GM19438 (cell line): ENCODE measurements around the gene PEX1.
"Not testable (repeated sequence)": the region's sequence is repeated elsewhere in the genome, so short reads cannot be mapped to it uniquely, and the experiment has no call there.

Experiments
- ATAC-seq: cut with Tn5 transposase; IDR thresholded peaks from one replicate; pipeline ENCODE4 v1.9.1; 2021; ENCODE audit warnings: low read depth; ENCODE audit not compliant: unreplicated experiment

Gene PEX1

DNA sequence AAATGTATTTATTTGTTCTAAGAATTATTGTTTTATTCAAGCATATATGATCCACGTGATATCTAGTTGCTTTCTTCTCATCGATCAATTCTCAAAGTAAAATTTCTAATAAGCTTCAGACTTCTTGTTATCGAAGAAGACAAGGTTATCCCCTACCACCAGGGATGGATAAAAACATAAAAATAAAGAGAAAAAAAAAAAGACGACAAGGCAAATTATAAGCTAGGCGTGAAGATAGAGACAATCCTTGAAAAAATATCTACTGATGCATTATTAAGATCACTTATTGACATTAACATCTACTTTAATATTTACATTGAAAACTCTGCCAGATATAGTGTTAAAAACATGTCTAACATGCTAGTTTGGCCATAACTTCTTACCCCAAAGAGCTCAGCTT is 19.4 kb downstream of the PEX1 start:
- no peak for ATAC-seq

DNA sequence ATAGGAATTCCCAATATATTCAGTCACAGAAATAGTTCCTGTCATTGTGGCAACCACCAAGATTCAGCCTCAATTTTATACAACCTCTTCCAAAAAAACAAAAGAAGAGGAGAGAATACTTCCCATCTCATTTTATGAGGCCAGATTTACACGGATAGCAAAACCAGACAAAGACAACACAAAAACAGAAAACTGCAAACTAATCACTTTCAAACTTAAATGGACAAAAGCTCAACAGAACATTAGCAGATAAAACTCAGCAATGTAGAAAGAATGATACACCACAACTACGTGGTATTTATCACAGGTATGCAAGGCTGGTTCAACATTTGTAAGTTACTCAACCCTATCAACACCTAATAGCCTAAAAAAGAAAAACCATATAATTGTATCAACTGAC is 22.0 kb downstream of the PEX1 start:
- no peak for ATAC-seq

DNA sequence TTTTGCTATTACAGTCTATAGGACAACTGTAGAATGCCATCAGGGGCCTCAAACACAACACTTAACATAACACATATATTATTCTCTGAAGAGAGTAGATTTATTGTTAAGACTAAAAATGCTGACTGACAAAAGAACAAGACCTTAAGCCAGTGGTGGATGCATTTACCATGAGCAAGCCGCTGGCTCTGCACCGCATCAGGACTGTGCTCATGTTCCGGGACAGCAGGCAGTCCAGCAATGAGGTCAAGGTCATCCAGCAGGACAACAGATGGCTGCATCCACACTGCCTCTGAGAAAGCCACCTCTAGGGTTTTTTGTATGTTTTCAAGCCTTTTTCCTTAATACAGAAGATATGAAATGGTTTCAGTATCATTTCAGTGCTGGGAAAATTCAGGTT is 23.8 kb downstream of the PEX1 start:
- ATAC-seq = no peak

DNA sequence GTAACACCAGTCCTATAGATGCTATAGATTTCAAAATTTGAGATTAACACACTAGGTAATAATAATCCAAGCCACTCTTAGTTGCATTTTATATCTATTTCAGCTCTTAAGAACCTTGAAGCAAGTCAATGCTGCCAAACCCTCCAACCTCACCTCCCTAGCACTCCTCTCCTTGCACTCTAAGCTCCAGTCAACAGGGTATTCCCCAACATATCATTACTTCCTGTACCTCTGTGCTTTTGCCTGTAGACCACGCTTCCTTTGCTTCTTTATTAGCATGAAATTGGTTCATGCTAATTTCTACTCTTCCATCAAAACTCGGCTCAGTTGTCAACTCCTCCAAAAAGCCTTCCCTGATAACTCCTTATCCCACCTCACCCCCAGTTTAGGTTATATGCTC is 24.6 kb downstream of the PEX1 start:
- no peak for ATAC-seq

- ATAC-seq = no peak
These were observed 29.8 kb downstream of the PEX1 start for GRCh38 chr7:92498557-92498956.

- ATAC-seq = no peak
These were observed 31.4 kb downstream of the PEX1 start for GRCh38 chr7:92496876-92497275.

GRCh38 chr7:92489634-92490033 is 38.7 kb downstream of the PEX1 start:
- ATAC-seq = no peak

DNA sequence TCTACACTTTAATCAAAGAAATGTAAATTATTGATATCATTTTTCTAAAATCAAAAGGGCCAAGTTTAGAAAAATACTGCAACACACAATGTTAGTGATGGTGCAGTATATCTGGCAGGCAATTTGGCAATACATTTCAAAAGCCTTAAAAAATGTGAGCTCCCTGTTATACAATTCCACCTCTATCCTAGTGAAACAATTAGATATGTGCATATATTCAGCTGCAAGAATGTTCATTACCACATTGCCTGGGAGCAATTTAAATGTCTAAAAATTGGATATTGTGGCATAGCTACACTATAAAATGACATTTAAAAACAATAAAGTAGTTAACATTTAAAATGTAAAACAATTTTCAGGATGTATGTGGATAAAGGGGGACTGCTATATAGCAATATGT is 40.5 kb downstream of the PEX1 start:
- ATAC-seq = no peak

DNA sequence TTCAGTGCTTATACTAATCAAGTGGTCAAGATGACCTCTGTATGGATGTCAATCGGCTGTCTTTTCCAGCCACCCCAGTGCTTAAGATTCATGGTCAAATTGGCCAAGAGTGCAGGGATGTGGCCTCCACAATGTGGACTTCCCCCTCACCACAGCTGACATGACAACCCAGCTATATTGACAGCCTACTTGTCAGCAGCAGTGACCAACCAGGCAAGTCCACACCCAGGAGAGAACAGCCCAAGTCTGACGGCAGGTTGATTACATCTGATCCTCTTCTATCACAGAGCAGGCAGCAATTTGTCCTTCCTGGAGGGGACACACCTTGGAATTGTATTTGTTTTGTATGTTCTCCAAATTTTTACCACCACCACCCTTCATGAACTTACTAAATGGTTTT is 42.3 kb downstream of the PEX1 start:
- ATAC-seq = no peak

GRCh38 chr7:92485267-92485892 is 42.9 kb downstream of the PEX1 start:
- no peak for ATAC-seq

DNA sequence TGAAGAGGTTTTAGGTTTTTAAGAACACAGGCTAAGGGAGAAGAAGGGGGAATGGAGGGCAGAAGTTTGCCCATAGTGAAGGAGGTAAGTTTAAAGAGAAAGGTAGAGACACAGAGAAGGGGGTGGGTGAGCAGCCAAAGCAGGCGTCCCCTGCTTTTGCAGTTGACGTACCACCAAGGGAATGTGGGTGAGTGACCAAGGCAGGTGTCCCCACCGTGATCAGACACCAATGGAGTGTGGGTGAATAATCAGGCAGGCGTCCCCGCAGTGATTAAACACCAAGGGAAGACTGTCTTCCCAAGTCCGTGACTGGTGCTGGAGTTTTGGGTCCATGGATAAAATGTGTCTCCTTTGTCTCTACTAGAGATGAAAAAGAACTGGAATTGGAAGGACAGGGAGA is 44.1 kb downstream of the PEX1 start:
- ATAC-seq = not testable (repeated sequence)

GRCh38 chr7:92483624-92484023 is 44.7 kb downstream of the PEX1 start:
- not testable (repeated sequence) for ATAC-seq

- not testable (repeated sequence) for ATAC-seq
These were observed 49.2 kb downstream of the PEX1 start for GRCh38 chr7:92479146-92479545.

- no peak for ATAC-seq
These were observed 49.6 kb downstream of the PEX1 start for GRCh38 chr7:92478711-92479110.

- ATAC-seq = no peak
These were observed 50.2 kb downstream of the PEX1 start for GRCh38 chr7:92478095-92478494.

- not testable (repeated sequence) for ATAC-seq
These were observed 50.6 kb downstream of the PEX1 start, which contains the start of gene ERVW-1 for GRCh38 chr7:92477681-92478080. TSS of gene ERVW-1 (minus strand) at chr7:92477946. CDS start at chr7:92470381, 7,565 bp downstream.

GRCh38 chr7:92475851-92476590 is 52.3 kb downstream of the PEX1 start:
- ATAC-seq = not testable (repeated sequence)

GRCh38 chr7:92475261-92475770 is 53.0 kb downstream of the PEX1 start:
- ATAC-seq = not testable (repeated sequence)

GRCh38 chr7:92473989-92474388 is 54.3 kb downstream of the PEX1 start:
- ATAC-seq = not testable (repeated sequence)

GRCh38 chr7:92468589-92468988 is 59.7 kb downstream of the PEX1 start:
- not testable (repeated sequence) for ATAC-seq

DNA sequence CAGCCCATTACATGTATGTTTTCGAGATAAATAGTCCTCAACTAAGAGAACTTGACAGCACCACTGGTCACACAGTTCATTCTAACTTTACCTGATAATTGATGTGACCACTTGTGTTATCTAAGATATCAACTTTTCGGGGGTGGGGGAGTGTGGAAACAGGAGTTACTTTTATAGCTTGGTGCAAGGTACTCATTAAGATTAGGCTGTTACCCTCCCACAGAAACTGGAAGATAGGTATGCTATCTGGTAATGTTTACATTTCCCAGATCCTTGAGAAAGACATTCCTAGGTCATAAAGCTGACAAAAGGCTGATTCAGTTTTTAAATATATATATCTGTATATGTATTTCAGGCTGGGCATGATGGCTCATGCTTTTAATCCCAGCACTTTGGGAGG is 61.6 kb downstream of the PEX1 start:
- ATAC-seq = no peak

DNA sequence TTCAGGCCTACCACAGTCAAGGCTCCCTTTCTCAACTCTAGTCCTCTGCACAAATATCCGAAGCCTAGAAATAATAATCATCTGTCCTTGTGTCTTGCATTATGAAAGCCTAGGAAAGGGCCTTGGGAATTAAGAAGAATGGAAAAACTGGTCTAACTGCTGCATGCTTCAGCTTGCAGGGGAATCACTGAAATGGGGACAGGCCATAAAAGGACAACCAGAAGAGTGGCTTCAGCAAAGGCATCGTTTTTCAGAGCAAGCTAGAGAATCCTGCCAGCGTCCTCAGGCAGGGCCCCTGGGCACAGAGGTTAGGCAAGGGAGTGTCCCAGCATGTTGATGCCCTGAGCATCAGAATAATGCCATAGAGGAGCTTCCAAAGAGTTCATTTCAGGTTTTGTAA is 63.8 kb downstream of the PEX1 start:
- no peak for ATAC-seq
